HCT116 (cell line): ENCODE measurements around the gene TLE6.

Source experiments
- POLR2A ChIP-seq: IDR thresholded peaks from 2 replicates; pipeline ENCODE4 v1.7.0; 2011; ENCODE audit warnings: borderline replicate concordance; ENCODE audit not compliant: insufficient read depth, insufficient read length; ENCODE audit errors: extremely low read depth
- POLR2AphosphoS5 ChIP-seq: IDR thresholded peaks from 2 replicates; pipeline ENCODE4 v1.6.1; 2011; ENCODE audit warnings: mild to moderate bottlenecking, low read depth, low read length, moderate library complexity
- RAD21 ChIP-seq: IDR thresholded peaks from 2 replicates; pipeline ENCODE4 v1.6.1; 2012; ENCODE audit warnings: low read depth, mild to moderate bottlenecking
- TF ChIP-seq, protein P1 (sequence below), 3 experiments: fragments of 200-600 bp in 1 of 3; sonication (generic) in 1 of 3; IDR thresholded peaks in 2 of 3; conservative IDR thresholded peaks in 1 of 3; 2 replicates each; pipeline ENCODE4 v1.5.1; 2012 to 2017; ENCODE audit warnings: low read depth in 2 of 3, low read length in 2 of 3, antibody characterized with exemption in 1 of 3, borderline replicate concordance in 1 of 3, control low read depth in 1 of 3, mild to moderate bottlenecking in 1 of 3, mixed read lengths in 1 of 3, mixed run types in 1 of 3, moderate library complexity in 1 of 3; ENCODE audit not compliant: insufficient read depth in 1 of 3
- TF ChIP-seq, protein P2 (sequence below): IDR thresholded peaks from 2 replicates; pipeline ENCODE4 v1.6.1; 2012
- TF ChIP-seq, protein P3 (sequence below): IDR thresholded peaks from 2 replicates; pipeline ENCODE4 v1.6.1; 2012; ENCODE audit warnings: low read depth

DNA sequence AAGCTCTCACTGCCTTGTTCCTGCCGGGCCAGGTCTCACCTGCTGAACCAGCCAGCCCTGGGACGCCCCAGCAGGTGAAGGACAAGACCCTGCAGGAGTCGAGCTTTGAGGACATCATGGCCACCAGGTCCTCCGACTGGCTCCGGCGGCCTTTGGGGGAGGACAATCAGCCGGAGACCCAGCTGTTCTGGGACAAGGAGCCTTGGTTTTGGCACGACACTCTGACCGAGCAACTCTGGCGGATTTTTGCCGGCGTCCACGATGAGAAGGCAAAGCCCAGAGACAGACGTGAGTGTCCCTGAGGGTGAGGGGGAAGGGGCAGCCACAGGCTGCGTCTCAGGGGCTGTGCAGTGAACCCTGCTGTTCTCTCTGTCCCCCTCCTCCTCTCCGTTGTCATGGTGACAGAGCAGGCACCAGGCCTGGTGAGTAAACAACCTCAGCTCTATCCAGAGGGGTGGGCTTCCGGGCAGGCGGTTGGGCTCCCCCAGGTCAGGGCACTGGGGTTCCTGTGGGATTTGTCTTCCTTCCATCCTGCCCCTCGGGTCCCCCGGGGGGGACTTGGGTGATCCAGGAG, 9.7 kb downstream of the TLE6 start:
- TF ChIP-seq, protein P1, sequence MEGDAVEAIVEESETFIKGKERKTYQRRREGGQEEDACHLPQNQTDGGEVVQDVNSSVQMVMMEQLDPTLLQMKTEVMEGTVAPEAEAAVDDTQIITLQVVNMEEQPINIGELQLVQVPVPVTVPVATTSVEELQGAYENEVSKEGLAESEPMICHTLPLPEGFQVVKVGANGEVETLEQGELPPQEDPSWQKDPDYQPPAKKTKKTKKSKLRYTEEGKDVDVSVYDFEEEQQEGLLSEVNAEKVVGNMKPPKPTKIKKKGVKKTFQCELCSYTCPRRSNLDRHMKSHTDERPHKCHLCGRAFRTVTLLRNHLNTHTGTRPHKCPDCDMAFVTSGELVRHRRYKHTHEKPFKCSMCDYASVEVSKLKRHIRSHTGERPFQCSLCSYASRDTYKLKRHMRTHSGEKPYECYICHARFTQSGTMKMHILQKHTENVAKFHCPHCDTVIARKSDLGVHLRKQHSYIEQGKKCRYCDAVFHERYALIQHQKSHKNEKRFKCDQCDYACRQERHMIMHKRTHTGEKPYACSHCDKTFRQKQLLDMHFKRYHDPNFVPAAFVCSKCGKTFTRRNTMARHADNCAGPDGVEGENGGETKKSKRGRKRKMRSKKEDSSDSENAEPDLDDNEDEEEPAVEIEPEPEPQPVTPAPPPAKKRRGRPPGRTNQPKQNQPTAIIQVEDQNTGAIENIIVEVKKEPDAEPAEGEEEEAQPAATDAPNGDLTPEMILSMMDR (IDR thresholded peaks at IDR 0.05 in 2 of 3, conservative IDR thresholded peaks at IDR 0.05 in 1 of 3; ENCODE audit: borderline replicate concordance in 1 of 3, insufficient read depth in 1 of 3, low read depth in 2 of 3, low read length in 2 of 3): no peak
- TF ChIP-seq POLR2A: no peak
- TF ChIP-seq, protein P2, sequence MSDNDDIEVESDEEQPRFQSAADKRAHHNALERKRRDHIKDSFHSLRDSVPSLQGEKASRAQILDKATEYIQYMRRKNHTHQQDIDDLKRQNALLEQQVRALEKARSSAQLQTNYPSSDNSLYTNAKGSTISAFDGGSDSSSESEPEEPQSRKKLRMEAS: no peak
- TF ChIP-seq, protein P3, sequence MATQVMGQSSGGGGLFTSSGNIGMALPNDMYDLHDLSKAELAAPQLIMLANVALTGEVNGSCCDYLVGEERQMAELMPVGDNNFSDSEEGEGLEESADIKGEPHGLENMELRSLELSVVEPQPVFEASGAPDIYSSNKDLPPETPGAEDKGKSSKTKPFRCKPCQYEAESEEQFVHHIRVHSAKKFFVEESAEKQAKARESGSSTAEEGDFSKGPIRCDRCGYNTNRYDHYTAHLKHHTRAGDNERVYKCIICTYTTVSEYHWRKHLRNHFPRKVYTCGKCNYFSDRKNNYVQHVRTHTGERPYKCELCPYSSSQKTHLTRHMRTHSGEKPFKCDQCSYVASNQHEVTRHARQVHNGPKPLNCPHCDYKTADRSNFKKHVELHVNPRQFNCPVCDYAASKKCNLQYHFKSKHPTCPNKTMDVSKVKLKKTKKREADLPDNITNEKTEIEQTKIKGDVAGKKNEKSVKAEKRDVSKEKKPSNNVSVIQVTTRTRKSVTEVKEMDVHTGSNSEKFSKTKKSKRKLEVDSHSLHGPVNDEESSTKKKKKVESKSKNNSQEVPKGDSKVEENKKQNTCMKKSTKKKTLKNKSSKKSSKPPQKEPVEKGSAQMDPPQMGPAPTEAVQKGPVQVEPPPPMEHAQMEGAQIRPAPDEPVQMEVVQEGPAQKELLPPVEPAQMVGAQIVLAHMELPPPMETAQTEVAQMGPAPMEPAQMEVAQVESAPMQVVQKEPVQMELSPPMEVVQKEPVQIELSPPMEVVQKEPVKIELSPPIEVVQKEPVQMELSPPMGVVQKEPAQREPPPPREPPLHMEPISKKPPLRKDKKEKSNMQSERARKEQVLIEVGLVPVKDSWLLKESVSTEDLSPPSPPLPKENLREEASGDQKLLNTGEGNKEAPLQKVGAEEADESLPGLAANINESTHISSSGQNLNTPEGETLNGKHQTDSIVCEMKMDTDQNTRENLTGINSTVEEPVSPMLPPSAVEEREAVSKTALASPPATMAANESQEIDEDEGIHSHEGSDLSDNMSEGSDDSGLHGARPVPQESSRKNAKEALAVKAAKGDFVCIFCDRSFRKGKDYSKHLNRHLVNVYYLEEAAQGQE: no peak
- TF ChIP-seq RAD21: no peak
- no peak for TF ChIP-seq POLR2AphosphoS5
